ENCODE measurements around the gene SGTB.

GRCh38 chr5:65625743-65626142, 96.2 kb downstream of the SGTB start:
- TF ChIP-seq CTCF (IDR thresholded peaks at IDR 0.05) (no peak), POLR2AphosphoS5 (IDR thresholded peaks at IDR 0.05) (no peak)
